IMR-90 (cell line): ENCODE data around the gene MGME1. TPM values are rescaled to one million over a fixed set of nuclear protein-coding genes. Genes with fewer than 3 reads are reported as not detected.
A peak's percentile ranks its signal among the peaks of the same experiment; 100 is the strongest.

Experiments
- ATAC-seq: fragments of 200-7000 bp; cut with Tn5 transposase; 2 replicates; pipeline ENCODE4 v1.9.1; 2020; ENCODE audit warnings: low read depth, mild to moderate bottlenecking, moderate library complexity
- BruUV-seq: library from RNA; stranded (reverse); fragments of 400-500 nt; replicated peaks from 2 replicates; lab custom pipeline; 2021; lab: Mats Ljungman, UMichigan
- CTCF ChIA-PET: fragments of 300-600 bp; formaldehyde crosslinking; extraction: SDS; loops from one replicate; lab custom pipeline; 2021; ENCODE audit warnings: antibody characterized with exemption; lab: Yijun Ruan, JAX
- POLR2A ChIA-PET: fragments of 300-600 bp; sonication (Branson Sonifier 250); formaldehyde crosslinking; loops from one replicate; lab custom pipeline; 2022; ENCODE audit warnings: antibody characterized with exemption; ENCODE audit not compliant: unreplicated experiment; lab: Charles Lee
- DNase-seq: peaks from one replicate; pipeline ENCODE4 v3.0.0; 2013
- H2AFZ ChIP-seq: replicated peaks from 2 replicates; pipeline ENCODE3; 2013; ENCODE audit warnings: low read length, mild to moderate bottlenecking; ENCODE audit not compliant: poor library complexity
- H2AK5ac ChIP-seq: 2 replicates; pipeline ENCODE4 v1.6.1; 2013; ENCODE audit warnings: low read depth, low read length, inconsistent platforms
- H2AK9ac ChIP-seq: replicated peaks from 2 replicates; pipeline ENCODE3; 2013; ENCODE audit warnings: mild to moderate bottlenecking, low read depth, low read length, moderate library complexity; ENCODE audit not compliant: poor library complexity
- H2BK120ac ChIP-seq: 2 replicates; pipeline ENCODE4 v1.6.1; 2013; ENCODE audit warnings: low read depth, low read length, inconsistent platforms
- H2BK15ac ChIP-seq: 3 replicates; pipeline ENCODE4 v1.6.1; 2013; ENCODE audit warnings: low read depth, low read length, inconsistent platforms
- H2BK20ac ChIP-seq: 2 replicates; pipeline ENCODE4 v1.6.1; 2013; ENCODE audit warnings: low read depth, mild to moderate bottlenecking, inconsistent platforms, low read length, moderate library complexity
- H2BK5ac ChIP-seq: 2 replicates; pipeline ENCODE4 v1.6.1; 2013; ENCODE audit warnings: mild to moderate bottlenecking, low read depth, low read length, inconsistent platforms; ENCODE audit not compliant: poor library complexity, severe bottlenecking
- H3K14ac ChIP-seq: replicated peaks from 2 replicates; pipeline ENCODE4 v1.6.1; 2013; ENCODE audit warnings: low read depth, low read length, inconsistent platforms
- H3K18ac ChIP-seq: 2 replicates; pipeline ENCODE4 v1.6.1; 2013; ENCODE audit warnings: low read depth, low read length, control low read depth
- H3K23ac ChIP-seq: 2 replicates; pipeline ENCODE4 v1.6.1; 2013; ENCODE audit warnings: low read depth, low read length, inconsistent platforms
- H3K27ac ChIP-seq: 2 replicates; pipeline ENCODE4 v1.5.1; 2013; ENCODE audit warnings: mild to moderate bottlenecking, control low read depth, low read length; ENCODE audit not compliant: insufficient read depth
- H3K27me3 ChIP-seq: 2 replicates; pipeline ENCODE4 v1.6.1; 2013; ENCODE audit warnings: low read length; ENCODE audit not compliant: control insufficient read depth, insufficient read depth
- H3K36me3 ChIP-seq: 2 replicates; pipeline ENCODE4 v1.6.1; 2013; ENCODE audit warnings: low read length, mixed read lengths; ENCODE audit not compliant: control insufficient read depth, insufficient read depth
- H3K4ac ChIP-seq: 2 replicates; pipeline ENCODE4 v1.6.1; 2013; ENCODE audit warnings: low read depth, low read length, inconsistent platforms
- H3K4me1 ChIP-seq: 2 replicates; pipeline ENCODE4 v1.6.1; 2013; ENCODE audit warnings: low read length, mixed read lengths; ENCODE audit not compliant: control insufficient read depth, insufficient read depth
- H3K4me2 ChIP-seq: 2 replicates; pipeline ENCODE4 v1.6.1; 2013; ENCODE audit warnings: low read depth, mild to moderate bottlenecking, control low read depth, low read length, moderate library complexity
- H3K4me3 ChIP-seq: 2 replicates; pipeline ENCODE4 v1.5.1; 2013; ENCODE audit warnings: low read depth, mild to moderate bottlenecking, control low read depth, low read length, moderate library complexity; ENCODE audit not compliant: insufficient read depth
- H3K56ac ChIP-seq: 2 replicates; pipeline ENCODE4 v1.6.1; 2013; ENCODE audit warnings: low read length, inconsistent platforms; ENCODE audit not compliant: insufficient read depth; ENCODE audit errors: extremely low read depth
- H3K79me1 ChIP-seq, 2 experiments: 2 replicates each; pipeline ENCODE4 v1.6.1; 2013; ENCODE audit warnings: low read length in 2 of 2, inconsistent platforms in 1 of 2, low read depth in 1 of 2
- H3K9ac ChIP-seq: 2 replicates; pipeline ENCODE4 v1.6.1; 2013; ENCODE audit warnings: low read depth, low read length, control low read depth
- H3K9me1 ChIP-seq: 2 replicates; pipeline ENCODE4 v1.6.1; 2013; ENCODE audit warnings: low read length, inconsistent platforms; ENCODE audit not compliant: insufficient read depth
- H3K9me3 ChIP-seq: 2 replicates; pipeline ENCODE4 v1.6.1; 2013; ENCODE audit warnings: low read length; ENCODE audit not compliant: control insufficient read depth, insufficient read depth
- H4K20me1 ChIP-seq: 2 replicates; pipeline ENCODE4 v1.6.1; 2013; ENCODE audit warnings: low read length, inconsistent platforms; ENCODE audit not compliant: insufficient read depth
- H4K5ac ChIP-seq: 2 replicates; pipeline ENCODE4 v1.6.1; 2013; ENCODE audit warnings: mild to moderate bottlenecking, low read depth, low read length, control low read depth
- H4K8ac ChIP-seq, 2 experiments: 2 replicates each; pipeline ENCODE4 v1.6.1; 2013; ENCODE audit warnings: low read depth in 2 of 2, low read length in 2 of 2, control low read depth in 1 of 2, inconsistent platforms in 1 of 2
- H4K91ac ChIP-seq: 2 replicates; pipeline ENCODE4 v1.6.1; 2013; ENCODE audit warnings: low read depth, low read length, inconsistent platforms; ENCODE audit not compliant: insufficient read depth
- ELK1 ChIP-seq: fragments of 150-350 bp; IDR thresholded peaks from 2 replicates; pipeline ENCODE4 v1.6.1; 2016; ENCODE audit warnings: low read depth, mild to moderate bottlenecking, low read length, moderate library complexity, borderline replicate concordance
- FOS ChIP-seq: fragments of 150-350 bp; IDR thresholded peaks from 2 replicates; pipeline ENCODE4 v1.6.1; 2016; ENCODE audit warnings: low read depth, low read length
- MAZ ChIP-seq: IDR thresholded peaks from 2 replicates; pipeline ENCODE4 v1.6.1; 2012; ENCODE audit warnings: low read depth, mild to moderate bottlenecking, low read length, improper control_type of control experiment, moderate library complexity, borderline replicate concordance
- MXI1 ChIP-seq: IDR thresholded peaks from 2 replicates; pipeline ENCODE4 v1.6.1; 2012; ENCODE audit warnings: low read depth, mild to moderate bottlenecking, low read length, moderate library complexity, borderline replicate concordance
- POLR2A ChIP-seq: IDR thresholded peaks from 2 replicates; pipeline ENCODE4 v1.6.1; 2012; ENCODE audit warnings: mild to moderate bottlenecking, low read depth, low read length
- RAD21 ChIP-seq: IDR thresholded peaks from 2 replicates; pipeline ENCODE4 v1.6.1; 2012; ENCODE audit warnings: low read length, improper control_type of control experiment
- SMC3 ChIP-seq: fragments of 150-350 bp; IDR thresholded peaks from 2 replicates; pipeline ENCODE4 v1.6.1; 2016; ENCODE audit warnings: low read depth, mild to moderate bottlenecking, antibody characterized with exemption, low read length, moderate library complexity
- WGBS, 2 experiments: methylation state at CpG; one replicate each; pipeline versions ENCODE4 v1.1.5 to v1.1.7; 2013; ENCODE audit warnings: missing lambda C conversion rate in 2 of 2; ENCODE audit not compliant: insufficient read length in 1 of 2; ENCODE audit errors: extremely low coverage in 2 of 2; 5-methylcytosine and 5-hydroxymethylcytosine counted together
- dilution Hi-C: fragments of 300-500 bp; cut with HindIII; formaldehyde crosslinking; loops from one replicate; pipeline ENCODE4 v1.14.3; 2018; ENCODE audit warnings: low sequenced_read_pairs; ENCODE audit not compliant: unreplicated experiment
- in situ Hi-C: fragments of 300-500 bp; cut with MboI; formaldehyde crosslinking; loops from 3 replicates; pipeline ENCODE4 v1.14.3; 2019; ENCODE audit warnings: low sequenced_read_pairs, inconsistent platforms, mixed read lengths
- intact Hi-C: fragments of 100-400 bp; cut with micrococcal nuclease; formaldehyde crosslinking; loops from 2 replicates; pipeline ENCODE4 v1.10.0; 2022
- polyA plus RNA-seq, 3 experiments: library from polyadenylated mRNA; depleted of rRNA; stranded (reverse); fragments of >200 nt; gene quantifications; 2 replicates each; pipeline ENCODE4 v1.2.3, GENCODE V29; 2012; ENCODE audit warnings: low replicate concordance in 1 of 3
- total RNA-seq: library from RNA; depleted of rRNA; stranded (reverse); fragments of >200 nt; gene quantifications from 2 replicates; pipeline ENCODE4 v1.2.3, GENCODE V29; 2012
- TF ChIP-seq, protein P1 (sequence below): conservative IDR thresholded peaks from 2 replicates; pipeline ENCODE4 v1.5.1; 2012; ENCODE audit warnings: mild to moderate bottlenecking, low read depth, low read length, improper control_type of control experiment
- TF ChIP-seq, protein P2 (sequence below): fragments of 150-350 bp; IDR thresholded peaks from 2 replicates; pipeline ENCODE4 v1.6.1; 2017; ENCODE audit warnings: mild to moderate bottlenecking, antibody characterized with exemption, low read length, low read depth

MGME1 gene
- total and polyA plus RNA-seq, 2 of the 4 experiments (the other 2 are of a cell fraction): 7.2 to 9.3 TPM

DNA sequence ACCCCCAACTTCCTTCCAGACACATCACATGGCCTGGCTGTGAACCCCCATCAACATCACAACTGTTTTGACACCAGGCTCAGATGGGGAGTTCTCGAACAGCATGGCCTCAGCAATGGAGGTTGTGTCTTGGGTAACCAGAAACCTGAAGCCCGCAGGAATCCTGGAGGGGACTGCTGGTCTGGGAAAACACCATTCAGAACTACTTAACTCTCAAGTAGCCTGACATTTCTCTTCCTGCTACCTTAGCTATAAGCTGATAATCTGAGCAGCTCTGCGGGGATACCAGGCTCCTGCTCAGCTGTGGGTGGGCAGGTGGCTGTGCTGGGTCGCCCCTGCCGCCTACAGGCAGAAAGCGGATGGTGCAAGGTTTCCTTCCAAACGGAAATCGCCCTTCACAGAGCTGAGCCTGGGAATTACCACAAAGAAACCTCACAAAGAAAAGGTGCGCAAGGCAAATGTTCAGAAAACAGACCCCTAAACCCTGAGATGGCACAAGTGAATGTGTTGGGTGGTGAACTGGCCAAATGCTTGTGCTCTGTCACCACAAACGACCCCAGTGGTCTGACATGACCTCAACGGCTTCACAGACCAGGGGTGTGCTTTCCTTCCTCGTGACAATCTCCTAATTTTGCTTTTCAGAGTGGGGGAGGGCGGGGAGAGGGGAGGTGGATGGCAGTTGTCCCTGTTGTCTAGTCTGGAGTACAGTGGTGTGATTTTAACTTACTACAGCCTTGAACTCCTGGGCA lies 29.8 kb upstream of the MGME1 start:
- no peak overlapping the region; the same call in 1 of the 2 replicates for H3K27ac ChIP-seq
- in situ Hi-C loops: no loop called here

More for the DNA sequence above, 29.8 kb upstream of the MGME1 start:
- BruUV-seq: no TSS peak
- Histone ChIP-seq H2BK20ac (no peak overlapping the region), H4K91ac (no peak overlapping the region), H3K18ac (no peak overlapping the region), H2AK5ac (peak overlapping the region; percentile 90), H4K8ac (peak overlapping the region in 1 of 2 experiments; percentile 74; a peak in 1 of 4 replicates), H4K5ac (peak overlapping the region; percentile 8; the same call in 1 of the 2 replicates), H3K23ac (peak overlapping the region; percentile 78; the same call in 1 of the 2 replicates), H3K4ac (peak overlapping the region; percentile 66), H2AK9ac (peak overlapping the region; percentile 63), H3K4me2 (no peak overlapping the region), H4K20me1 (peaks cover 40% of the 10 kb centered on the region), H3K14ac (0 out of 2 replicates have a peak overlapping the region, but pooled peaks have one; percentile 82), H3K36me3 (peaks cover 22% of the 10 kb centered on the region), H2BK120ac (peak overlapping the region; percentile 43; the same call in 1 of the 2 replicates), H3K27me3 (no peaks in the 10 kb centered on the region), H3K79me1 (peaks cover 6 to 26% of the 10 kb centered on the region in 2 experiments; a peak in 2 of 4 replicates), H2BK5ac (no peak overlapping the region), H3K4me3 (no peak overlapping the region), H2BK15ac (peak overlapping the region; percentile 28; the same call in 1 of the 3 replicates), H3K9me3 (no peaks in the 10 kb centered on the region), H2AFZ (peak overlapping the region; percentile 71), H3K4me1 (peaks cover 23% of the 10 kb centered on the region), H3K9me1 (peaks cover 28% of the 10 kb centered on the region), H3K9ac (no peak overlapping the region), H3K56ac (no peak overlapping the region)
- WGBS, 2 experiments: no CpG with 5 or more reads among the region's 13 CpGs
- DNase-seq: peak; percentile 67
- peak; percentile 77 for ATAC-seq
- dilution Hi-C loops: no loop called here
- POLR2A ChIA-PET: no interaction called here
- intact Hi-C loops: loop anchor here (1.0 to 10.0 kb wide), 3 partner anchors 258 to 404 kb away; partner anchors contain the start of gene BFSP1
- TF ChIP-seq, protein P1, sequence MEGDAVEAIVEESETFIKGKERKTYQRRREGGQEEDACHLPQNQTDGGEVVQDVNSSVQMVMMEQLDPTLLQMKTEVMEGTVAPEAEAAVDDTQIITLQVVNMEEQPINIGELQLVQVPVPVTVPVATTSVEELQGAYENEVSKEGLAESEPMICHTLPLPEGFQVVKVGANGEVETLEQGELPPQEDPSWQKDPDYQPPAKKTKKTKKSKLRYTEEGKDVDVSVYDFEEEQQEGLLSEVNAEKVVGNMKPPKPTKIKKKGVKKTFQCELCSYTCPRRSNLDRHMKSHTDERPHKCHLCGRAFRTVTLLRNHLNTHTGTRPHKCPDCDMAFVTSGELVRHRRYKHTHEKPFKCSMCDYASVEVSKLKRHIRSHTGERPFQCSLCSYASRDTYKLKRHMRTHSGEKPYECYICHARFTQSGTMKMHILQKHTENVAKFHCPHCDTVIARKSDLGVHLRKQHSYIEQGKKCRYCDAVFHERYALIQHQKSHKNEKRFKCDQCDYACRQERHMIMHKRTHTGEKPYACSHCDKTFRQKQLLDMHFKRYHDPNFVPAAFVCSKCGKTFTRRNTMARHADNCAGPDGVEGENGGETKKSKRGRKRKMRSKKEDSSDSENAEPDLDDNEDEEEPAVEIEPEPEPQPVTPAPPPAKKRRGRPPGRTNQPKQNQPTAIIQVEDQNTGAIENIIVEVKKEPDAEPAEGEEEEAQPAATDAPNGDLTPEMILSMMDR: peak; percentile 92
- TF ChIP-seq SMC3 (peak; percentile 72), MAZ (peak; percentile 20; the same call in 1 of the 2 replicates), RAD21 (peak; percentile 94), FOS (no peak), POLR2A (no peak; the same call in 1 of the 2 replicates), ELK1 (no peak), MXI1 (no peak)
- TF ChIP-seq, protein P2, sequence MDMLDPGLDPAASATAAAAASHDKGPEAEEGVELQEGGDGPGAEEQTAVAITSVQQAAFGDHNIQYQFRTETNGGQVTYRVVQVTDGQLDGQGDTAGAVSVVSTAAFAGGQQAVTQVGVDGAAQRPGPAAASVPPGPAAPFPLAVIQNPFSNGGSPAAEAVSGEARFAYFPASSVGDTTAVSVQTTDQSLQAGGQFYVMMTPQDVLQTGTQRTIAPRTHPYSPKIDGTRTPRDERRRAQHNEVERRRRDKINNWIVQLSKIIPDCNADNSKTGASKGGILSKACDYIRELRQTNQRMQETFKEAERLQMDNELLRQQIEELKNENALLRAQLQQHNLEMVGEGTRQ: no peak
- CTCF ChIA-PET: interaction anchor here (0.6 to 1.9 kb wide), 14 partner anchors 9 to 333 kb away, joined by 3 to 7 read pairs (median 3); no protein-coding TSS in a partner anchor
